GM18909 (cell line): Measurements from ENCODE around the gene KIFC3.
"Not testable (repeated sequence)": the region's sequence is repeated elsewhere in the genome, so short reads cannot be mapped to it uniquely, and the experiment has no call there.

Experiments used
- ATAC-seq: cut with Tn5 transposase; IDR thresholded peaks from one replicate; pipeline ENCODE4 v1.9.1; 2021; ENCODE audit warnings: mild to moderate bottlenecking; ENCODE audit not compliant: unreplicated experiment, poor library complexity

KIFC3 gene

DNA sequence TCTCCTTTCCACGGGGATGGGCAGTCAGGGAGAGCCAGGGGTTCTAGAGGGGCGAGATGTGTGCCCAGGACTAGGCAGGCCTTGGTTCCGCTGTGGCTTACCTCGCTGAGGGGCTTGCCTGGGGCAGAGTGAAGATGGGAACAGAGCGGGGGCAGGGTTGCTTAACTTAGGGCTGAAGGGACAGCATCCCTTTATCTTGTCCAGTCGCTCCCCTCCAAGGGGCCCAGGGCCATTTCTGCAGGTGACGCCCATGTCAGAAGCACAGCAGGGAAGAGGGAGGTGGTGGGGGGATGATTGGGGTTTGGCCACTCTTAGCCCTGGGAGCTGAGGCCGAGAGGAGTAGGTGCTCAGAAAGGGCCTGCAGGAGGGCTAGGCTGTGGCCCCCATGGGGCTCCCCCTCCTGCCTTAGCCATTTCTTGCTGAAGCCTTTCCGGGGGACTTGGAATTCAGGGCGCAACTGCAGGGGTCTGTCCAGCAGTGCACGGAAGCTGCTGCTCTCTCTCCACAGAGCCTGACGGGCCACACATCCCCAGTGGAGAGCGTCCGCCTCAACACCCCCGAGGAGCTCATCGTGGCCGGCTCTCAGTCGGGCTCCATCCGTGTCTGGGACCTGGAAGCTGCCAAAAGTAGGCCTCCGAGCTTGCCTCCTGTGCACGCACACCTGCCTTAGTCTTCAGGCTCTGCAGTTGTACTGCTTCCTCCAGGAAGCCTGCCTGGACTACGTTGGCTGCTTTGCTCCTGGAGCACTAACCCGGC is 58.2 kb downstream of the KIFC3 start:
- no peak for ATAC-seq

DNA sequence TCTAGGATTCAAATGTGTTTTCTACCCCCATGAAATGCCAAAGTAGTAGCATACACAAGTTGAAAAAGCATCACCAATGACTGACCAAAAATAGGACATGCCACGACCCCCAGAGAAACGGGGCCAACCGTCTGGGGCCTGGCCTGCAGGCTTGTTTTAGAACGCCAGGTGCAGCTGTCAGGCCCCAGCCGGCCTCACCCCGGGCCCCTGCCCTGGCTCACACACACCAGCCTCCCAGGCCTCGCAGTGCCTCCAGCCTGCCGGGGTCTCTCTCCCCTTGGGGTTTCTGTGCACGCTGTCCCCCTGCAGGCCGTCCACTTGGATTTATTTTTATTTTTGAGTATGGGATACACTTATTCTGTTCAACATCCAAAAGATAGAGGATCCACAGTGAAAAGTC is 58.8 kb downstream of the KIFC3 start:
- no peak for ATAC-seq

DNA sequence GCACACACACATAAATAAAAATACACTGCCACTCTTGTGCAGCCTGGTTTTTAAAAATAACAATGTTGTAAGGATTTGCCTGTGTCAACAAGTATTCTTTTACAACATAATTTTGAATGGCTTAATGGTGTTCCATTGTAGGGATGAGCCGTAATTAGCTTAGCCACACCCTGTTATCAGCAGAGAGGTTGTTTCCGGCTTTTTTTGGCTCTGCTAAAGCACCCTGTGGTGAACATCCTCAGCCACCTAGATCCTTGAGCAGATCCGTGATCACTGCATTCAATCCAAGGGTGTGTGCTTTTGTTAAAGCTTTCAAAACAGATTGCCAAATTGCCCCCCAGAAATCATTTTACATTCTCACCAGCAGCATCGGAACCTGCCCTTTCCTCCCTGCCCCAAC is 59.7 kb downstream of the KIFC3 start:
- ATAC-seq, result no peak

DNA sequence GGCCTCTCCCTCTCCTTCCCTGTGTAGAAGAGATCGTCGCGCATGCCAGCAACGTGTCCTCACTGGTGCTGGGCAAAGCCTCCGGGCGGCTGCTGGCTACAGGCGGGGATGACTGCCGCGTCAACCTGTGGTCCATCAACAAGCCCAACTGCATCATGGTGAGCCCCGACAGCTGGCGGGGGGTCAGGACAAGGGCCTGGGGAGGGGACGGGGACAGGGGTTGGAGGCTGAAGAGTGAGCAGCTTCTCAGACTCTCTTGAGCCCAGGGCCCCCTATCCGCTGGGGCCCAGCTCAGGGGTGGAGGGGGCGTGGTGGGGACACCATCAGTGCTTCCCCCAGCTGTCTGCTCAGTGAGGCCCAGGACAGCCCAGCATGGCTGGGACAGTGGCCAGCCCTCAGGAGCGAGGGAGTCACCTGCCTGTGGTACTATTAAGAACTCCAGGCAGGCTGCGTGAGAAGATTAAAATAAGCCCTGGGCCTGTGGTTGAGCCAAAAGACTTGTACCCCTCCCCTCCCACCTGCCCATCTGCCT is 60.6 kb downstream of the KIFC3 start:
- ATAC-seq, result no peak

- no peak for ATAC-seq
Observed at GRCh38 chr16:57740423-57741071, 61.7 kb downstream of the KIFC3 start.

DNA sequence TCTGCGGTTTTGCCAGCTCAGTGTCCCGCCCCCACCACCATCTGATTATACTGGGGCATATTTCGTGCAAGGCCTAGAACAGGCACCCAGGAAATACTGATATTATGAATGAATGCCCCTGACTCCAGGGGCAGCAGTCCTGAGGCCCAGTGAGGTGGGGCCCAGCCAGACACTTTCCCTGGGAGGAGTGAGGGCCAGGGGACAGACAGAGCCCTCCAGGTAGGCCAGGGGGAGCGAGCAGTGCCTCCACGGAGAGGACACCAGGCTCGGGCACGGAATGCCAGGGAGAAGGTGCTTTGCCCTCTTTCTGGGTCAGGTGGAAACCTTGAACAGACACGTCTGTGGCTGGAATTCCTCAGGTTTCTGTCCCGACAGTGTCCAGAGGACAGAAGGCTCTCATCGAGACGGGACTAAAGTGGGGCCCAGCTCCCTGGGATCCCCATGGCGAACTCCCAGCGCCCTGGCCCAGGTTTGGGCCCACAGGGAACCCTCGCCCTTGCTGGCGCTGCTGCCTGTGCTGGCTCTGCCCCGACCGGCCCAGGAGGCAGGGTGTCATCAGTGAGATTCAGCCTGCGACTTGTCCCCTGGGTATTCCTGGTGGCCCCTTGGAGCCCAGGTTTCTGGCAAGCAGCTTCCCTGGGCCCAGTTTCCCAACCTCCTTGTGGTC is 62.4 kb downstream of the KIFC3 start:
- ATAC-seq, result no peak

GRCh38 chr16:57738844-57739243 is 63.4 kb downstream of the KIFC3 start:
- ATAC-seq, result no peak

DNA sequence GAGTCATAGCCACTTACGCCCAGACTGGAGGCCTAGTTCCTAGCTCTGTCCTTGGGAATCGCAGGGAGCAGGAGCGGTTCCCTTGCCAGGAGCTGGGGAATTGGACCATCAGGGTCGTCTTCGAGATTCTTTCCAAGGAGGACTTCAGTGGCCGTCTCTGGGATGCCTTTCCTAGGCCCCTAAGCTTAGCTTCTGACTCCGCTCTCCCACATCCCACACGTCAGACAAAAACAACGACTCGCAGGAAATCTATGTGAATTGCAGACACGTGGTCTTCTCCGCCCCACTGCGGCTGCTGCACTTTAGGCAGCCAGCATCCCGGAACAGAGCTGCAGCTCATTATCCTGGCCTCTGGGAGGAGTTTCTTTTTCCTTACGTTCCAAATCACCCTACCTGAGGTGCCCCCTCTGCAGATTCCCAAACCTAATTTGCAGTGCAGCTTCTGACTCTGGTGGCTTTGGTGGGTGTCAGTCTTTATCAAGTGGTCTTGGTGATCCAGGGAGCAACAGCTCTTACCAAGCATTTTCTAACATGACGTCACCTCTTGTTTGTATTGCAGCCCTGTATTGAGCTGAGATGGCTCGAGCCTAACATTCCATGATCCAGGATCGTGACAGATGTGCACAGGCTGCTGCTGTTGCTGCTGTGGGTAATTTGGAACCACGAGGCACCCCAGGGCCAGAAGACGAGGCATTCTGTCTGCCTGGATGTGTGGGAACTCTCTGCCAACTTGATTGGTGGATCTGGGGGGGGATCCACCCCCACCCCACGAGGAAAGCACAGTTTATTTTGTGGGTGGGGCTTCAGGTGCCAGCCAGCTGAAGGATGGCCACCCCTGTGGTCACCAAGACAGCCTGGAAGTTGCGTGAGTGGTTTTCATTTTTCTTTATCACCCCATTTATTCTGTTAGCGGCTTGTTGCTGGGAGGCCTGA is 65.6 kb downstream of the KIFC3 start:
- ATAC-seq, result no peak

DNA sequence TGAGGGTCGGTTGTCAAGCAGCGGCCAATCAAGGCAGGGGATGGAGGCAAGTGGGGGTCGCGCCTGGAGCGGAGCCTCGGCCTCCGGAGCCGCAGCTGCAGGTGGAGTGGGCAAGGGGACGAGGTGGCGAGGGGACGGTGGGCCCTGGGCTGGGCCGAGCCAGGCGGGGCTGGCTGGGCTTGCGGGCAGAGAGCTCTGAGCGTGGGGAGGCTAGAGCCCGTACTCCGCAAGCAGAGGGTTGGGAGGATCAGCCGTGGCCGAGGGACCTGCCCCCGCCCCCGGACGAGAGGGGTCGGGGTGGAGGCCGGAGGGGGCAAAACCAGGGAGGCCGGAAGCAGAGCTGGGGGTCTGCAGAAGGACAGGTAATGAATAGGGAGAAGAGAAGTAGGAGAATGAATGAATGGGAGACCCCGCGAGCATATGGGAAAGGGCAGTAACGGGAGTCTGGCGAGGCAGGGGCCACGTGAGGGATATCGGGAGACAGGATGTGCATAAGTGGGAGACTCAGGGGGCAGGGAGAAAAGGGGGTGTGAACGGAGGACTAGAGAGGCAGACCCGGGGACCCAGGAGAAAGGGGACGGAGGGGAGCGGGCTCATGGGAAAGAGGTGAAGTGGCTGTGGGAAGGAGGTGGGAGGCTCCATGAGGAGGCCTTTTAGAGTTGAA is 66.4 kb downstream of the KIFC3 start, which contains the start of gene KATNB1:
TSS of gene KATNB1 (plus strand) at position 16 of the 664 bp plus-strand sequence. CDS start 1,474 bp downstream, outside the sequence.
- ATAC-seq, result no peak

- ATAC-seq, result peak; percentile 91
Observed at GRCh38 chr16:57734925-57735754, 67.2 kb downstream of the KIFC3 start.

DNA sequence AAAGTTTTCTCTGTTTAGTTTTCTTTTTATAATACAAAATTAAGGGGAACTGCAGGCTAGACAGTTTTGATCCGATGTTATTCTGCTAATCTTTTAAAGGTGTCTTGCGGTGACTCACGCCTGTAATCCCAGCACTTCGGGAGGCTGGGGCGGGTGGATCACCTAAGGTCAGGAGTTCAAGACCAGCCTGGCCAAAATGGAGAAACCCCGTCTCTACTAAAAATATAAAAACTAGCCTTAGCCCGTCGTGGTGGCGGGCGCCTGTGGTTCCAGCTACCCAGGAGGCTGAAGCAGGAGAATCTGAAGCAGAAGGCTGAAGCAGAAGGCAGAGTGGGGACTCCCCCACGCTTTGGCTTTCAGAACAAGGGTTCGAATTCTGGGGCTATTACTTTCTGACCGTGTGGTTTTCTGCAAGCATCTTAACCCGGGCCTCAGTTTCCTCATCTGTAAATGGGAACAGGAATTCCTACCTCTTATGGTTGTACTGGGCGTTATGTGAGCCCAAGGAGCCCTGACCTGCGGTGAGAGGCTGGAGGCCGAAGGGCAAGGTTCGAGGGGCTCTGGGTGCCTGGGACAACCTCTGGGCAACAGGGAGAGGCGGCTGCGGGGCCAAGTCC is 67.9 kb downstream of the KIFC3 start:
- ATAC-seq, result no peak

GRCh38 chr16:57732714-57733113 is 69.6 kb downstream of the KIFC3 start:
- no peak for ATAC-seq

DNA sequence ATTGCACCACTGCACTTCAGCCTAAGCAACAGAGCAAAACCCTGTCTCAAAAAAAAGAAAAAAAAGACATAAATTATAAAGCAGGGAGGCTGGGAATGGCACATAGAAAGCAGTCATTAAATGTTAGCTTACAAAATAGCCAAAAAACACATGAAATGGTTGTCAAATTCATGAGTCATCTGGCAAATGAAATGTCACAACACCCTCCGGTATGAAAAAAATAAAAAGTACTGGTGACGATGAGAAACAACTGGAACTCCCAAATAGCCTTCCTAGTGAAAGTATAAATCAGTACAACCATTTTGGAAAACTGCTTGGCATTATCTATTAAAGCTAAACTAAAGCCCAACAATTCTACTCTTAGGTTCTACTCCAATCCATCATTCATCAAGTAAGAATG is 70.3 kb downstream of the KIFC3 start:
- no peak for ATAC-seq

- ATAC-seq, result no peak
Observed at GRCh38 chr16:57730771-57731730, 71.2 kb downstream of the KIFC3 start.

DNA sequence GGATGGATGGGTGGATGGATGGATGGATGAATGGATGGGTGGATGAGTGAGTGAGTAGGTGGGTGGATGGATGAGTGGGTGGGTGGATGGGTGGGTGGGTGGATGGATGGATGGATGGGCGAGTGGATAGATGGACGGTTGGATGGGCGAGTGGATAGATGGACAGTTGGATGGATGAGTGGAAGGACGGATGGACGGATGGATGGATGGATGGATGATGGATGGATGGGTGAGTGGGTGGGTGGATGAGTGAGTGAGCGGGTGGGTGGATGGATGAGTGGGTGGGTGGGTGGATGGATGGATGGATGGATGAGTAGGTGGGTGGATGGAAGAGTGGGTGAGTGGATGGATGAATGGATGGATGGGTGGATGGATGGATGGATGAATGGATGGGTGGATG is 72.4 kb downstream of the KIFC3 start:
- ATAC-seq, result not testable (repeated sequence)

DNA sequence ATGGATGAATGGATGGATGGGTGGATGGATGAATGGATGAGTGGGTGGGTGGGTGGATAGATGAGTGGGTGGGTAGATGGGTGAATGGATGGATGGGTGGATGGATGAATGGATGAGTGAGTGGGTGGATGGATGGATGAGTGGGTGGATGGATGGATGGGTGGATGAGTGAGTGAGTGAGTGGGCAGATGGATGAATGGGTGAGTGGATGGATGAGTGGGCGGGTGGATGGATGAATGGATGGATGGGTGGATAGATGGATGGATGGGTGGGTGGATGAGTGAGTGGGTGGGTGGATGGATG is 73.2 kb downstream of the KIFC3 start:
- ATAC-seq, result no peak
